ENCODE data around the gene TRPC4AP. TPM values are rescaled to one million over a fixed set of nuclear protein-coding genes. Genes with fewer than 3 reads are reported as not detected.
"Not testable (repeated sequence)": the region's sequence is repeated elsewhere in the genome, so short reads cannot be mapped to it uniquely, and the experiment has no call there.

The TRPC4AP gene
- total and polyA plus RNA-seq, 12 donors, result 33.8 to 87.2 (median 78.1) TPM

GRCh38 chr20:35077872-35078271 is 14.7 kb downstream of the TRPC4AP start:
- no peak for TF ChIP-seq CTCF (IDR thresholded peaks at IDR 0.05)
- TF ChIP-seq POLR2A (IDR thresholded peaks at IDR 0.05), result no peak
- Histone ChIP-seq H3K9me3 (replicated peaks in 1 of 3) (no peaks in the 10 kb centered on the region), H3K27ac (no peak overlapping the region), H3K27me3 (no peaks in the 10 kb centered on the region), H3K4me1 (replicated peaks in 1 of 2) (peaks cover 7 to 36% of the 10 kb centered on the region in 2 donors), H3K4me3 (no peak overlapping the region), H3K36me3 (replicated peaks in 1 of 2) (peaks cover 0 to 19% of the 10 kb centered on the region in 2 donors)
- no peak for DNase-seq
- intact Hi-C loops (cut with DNase I), result no loop called here
- 89 to 92% (median 90%) methylated on average over 5 of the region's 5 CpGs for WGBS, 4 donors

DNA sequence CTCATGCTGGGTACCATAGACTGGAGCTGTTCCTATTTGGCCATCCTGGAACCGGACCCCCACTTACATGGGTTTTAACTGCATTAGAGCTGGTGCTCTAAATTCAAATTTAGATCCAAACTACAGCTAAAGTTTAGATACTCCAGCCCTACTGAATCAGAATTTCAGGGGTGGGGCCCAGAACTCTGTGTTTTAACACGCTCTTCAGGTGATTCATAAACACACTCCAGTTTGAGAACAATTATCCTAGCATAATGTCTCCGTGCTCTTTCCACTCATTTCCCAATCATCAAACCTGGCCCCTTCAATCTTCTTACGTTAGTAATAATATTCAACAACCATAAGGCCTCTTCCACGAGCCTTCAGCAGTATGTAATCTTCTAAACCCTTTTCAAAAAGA is 15.3 kb downstream of the TRPC4AP start:
- 97 to 99% (median 98%) methylated on average over 5 of the region's 5 CpGs for WGBS, 4 donors
- peaks cover 7 to 32% of the 10 kb centered on the region in 2 donors for H3K4me1 ChIP-seq (replicated peaks in 1 of 2)
- peaks cover 0 to 19% of the 10 kb centered on the region in 2 donors for H3K36me3 ChIP-seq (replicated peaks in 1 of 2)
- no peak overlapping the region for H3K4me3 ChIP-seq
- intact Hi-C loops (cut with DNase I), result no loop called here
- TF ChIP-seq POLR2A (IDR thresholded peaks at IDR 0.05) (no peak), CTCF (IDR thresholded peaks at IDR 0.05) (no peak)
- no peak for DNase-seq
- no peaks in the 10 kb centered on the region for H3K27me3 ChIP-seq
- H3K9me3 ChIP-seq (replicated peaks in 1 of 3), result no peaks in the 10 kb centered on the region
- H3K27ac ChIP-seq, result no peak overlapping the region

DNA sequence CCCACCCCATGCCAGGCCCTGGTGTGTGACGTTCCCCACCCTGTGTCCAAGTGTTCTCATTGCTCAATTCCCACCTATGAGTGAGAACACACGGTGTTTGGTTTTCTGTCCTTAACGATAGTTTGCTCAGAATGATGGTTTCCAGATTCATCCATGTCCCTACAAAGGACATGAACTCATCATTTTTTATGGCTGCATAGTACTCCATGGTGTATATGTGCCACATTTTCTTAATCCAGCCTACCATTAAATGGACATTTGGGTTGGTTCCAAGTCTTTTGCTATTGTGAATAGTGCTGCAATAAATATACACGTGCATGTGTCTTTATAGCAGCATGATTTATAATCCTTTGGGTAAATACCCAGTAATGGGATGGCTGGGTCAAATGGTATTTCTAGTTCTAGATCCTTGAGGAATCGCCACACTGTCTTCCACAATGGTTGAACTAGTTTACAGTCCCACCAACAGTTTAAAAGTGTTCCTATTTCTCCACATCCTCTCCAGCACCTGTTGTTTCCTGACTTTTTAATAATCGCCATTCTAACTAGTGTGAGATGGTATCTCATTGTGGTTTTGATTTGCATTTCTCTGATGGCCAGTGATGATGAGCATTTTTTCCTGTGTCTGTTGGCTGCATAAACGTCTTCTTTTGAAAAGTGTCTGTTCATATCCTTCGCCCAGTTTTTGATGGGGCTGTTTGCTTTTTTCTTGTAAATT is 21.0 kb downstream of the TRPC4AP start:
- H3K9me3 ChIP-seq (replicated peaks in 1 of 3); H3K4me3 ChIP-seq; H3K27me3 ChIP-seq; H3K4me1 ChIP-seq (replicated peaks in 1 of 2); H3K27ac ChIP-seq; intact Hi-C loops (cut with DNase I); DNase-seq: not testable (repeated sequence)
- 92 to 96% (median 93%) methylated on average over 7 to 8 of the region's 8 CpGs for WGBS, 4 donors
- peaks cover 0 to 12% of the 10 kb centered on the region in 2 donors for H3K36me3 ChIP-seq (replicated peaks in 1 of 2)

DNA sequence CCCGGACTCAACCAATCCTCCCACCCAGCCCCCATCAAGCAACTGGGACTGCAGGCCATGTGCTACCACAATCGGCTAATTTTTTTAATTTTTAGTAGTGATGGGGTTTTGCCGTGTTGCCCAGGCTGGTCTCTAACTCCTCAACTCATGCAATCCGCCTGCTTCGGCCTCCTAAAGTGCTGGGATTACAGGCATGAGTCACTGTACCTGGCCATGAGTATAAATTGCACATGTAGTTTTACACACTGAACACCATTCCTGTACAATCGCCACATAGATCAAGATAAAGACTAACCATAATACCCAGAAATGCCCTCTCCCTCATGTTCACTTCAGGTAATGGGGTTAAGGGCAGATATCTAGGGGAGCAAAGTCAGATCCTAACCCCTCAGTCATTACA is 26.4 kb downstream of the TRPC4AP start:
- intact Hi-C loops (cut with DNase I), result no loop called here
- Histone ChIP-seq H3K9me3 (replicated peaks in 1 of 3) (no peaks in the 10 kb centered on the region), H3K4me1 (replicated peaks in 1 of 2) (peaks cover 6 to 24% of the 10 kb centered on the region in 2 donors), H3K27me3 (no peaks in the 10 kb centered on the region), H3K36me3 (replicated peaks in 1 of 2) (peaks cover 0 to 10% of the 10 kb centered on the region in 2 donors), H3K4me3 (no peak overlapping the region), H3K27ac (no peak overlapping the region)
- DNase-seq, result no peak
- 85 to 92% (median 89%) methylated on average over 6 of the region's 6 CpGs for WGBS, 4 donors
- TF ChIP-seq CTCF (IDR thresholded peaks at IDR 0.05) (no peak), POLR2A (IDR thresholded peaks at IDR 0.05) (no peak)

- Histone ChIP-seq H3K27ac (no peak overlapping the region), H3K4me1 (replicated peaks in 1 of 2) (peaks cover 6 to 28% of the 10 kb centered on the region in 2 donors), H3K9me3 (replicated peaks in 1 of 3) (no peaks in the 10 kb centered on the region), H3K36me3 (replicated peaks in 1 of 2) (peaks cover 0 to 10% of the 10 kb centered on the region in 2 donors), H3K27me3 (no peaks in the 10 kb centered on the region), H3K4me3 (no peak overlapping the region)
- intact Hi-C loops (cut with DNase I), result no loop called here
- TF ChIP-seq POLR2A (IDR thresholded peaks at IDR 0.05) (no peak), CTCF (IDR thresholded peaks at IDR 0.05) (no peak)
- no peak for DNase-seq
These were observed 27.4 kb downstream of the TRPC4AP start for GRCh38 chr20:35065181-35065580.
